Measurements from ENCODE around the gene AUTS2. TPM values are rescaled to one million over a fixed set of nuclear protein-coding genes. Genes with fewer than 3 reads are reported as not detected.

The AUTS2 gene
- total and polyA plus RNA-seq, 10 of the 15 experiments (the other 5 are each of a cell fraction or from before 2014, with no cell fraction given) = 6.4 to 55.6 (median 21.6) TPM

DNA sequence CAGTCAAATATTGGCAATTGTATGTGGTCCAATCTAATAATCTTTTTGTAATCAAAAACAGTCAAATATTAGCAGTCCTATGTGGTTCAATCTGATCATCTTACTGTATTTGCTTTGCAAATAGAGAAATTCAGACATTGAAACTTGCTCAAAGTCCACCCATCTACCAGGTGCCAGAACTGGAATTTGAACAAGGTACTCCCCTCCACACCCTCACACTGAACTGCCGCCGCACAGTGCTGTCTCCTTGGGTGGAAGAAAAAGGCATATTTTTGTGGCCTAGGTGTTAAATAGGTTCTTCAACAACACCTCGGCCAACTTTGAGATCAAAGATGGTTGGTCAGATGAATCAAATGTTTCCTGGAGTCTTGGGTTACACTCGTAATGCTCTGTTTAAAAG, 989.5 kb downstream of the AUTS2 start (continued):
- no peak for TF ChIP-seq TAF1 (IDR thresholded peaks at IDR 0.05; ENCODE audit: borderline replicate concordance, low read depth, low read length)
- TF ChIP-seq ZSCAN29 (IDR thresholded peaks at IDR 0.05) = no peak
- no peak for TF ChIP-seq TARDBP (IDR thresholded peaks at IDR 0.05; ENCODE audit: borderline replicate concordance)
- no peak for TF ChIP-seq CEBPB (IDR thresholded peaks at IDR 0.05; ENCODE audit: borderline replicate concordance in 1 of 2, low read depth in 2 of 2, low read length in 2 of 2)
- TF ChIP-seq GATAD2B (conservative IDR thresholded peaks at IDR 0.05; ENCODE audit: low read depth) = no peak
- no peak for TF ChIP-seq MXI1 (IDR thresholded peaks at IDR 0.05; ENCODE audit: low read depth, low read length)
- no peak for TF ChIP-seq MYB (IDR thresholded peaks at IDR 0.05; ENCODE audit: borderline replicate concordance, low read depth, low read length)

DNA sequence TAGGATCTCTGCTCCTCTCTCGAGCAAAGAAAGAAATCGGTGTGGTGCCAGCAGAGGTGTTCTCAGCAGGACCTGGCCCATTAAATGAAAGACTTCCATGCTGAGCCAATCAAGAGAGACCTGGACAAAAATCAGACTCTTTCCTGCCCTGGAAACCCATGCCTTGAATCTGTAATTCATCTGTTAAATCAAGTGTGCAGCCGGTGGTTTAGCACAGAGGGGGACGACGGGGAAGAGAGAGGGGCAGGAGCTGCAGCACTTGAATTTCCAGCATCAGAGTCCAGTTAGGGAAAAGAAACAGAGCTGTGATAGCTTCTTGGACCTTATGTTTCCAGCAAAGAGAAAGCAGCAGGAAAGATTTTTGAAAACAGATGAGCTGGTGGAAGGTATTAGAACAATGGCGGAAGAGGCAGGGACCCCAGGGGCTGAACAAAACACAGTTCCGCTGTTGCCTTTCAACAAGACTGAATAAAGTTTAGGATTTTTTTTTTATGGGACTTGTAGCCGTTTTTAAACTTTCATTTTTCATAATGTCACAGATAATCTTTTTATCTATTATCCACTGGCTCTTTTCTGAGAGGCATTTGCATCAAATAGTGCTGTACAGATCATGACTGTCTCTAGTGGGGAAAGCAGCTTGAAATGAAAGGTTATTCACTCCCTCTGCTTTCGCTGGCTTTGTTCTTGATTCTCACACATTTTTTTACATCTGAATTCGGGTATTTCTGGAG, 990.1 kb downstream of the AUTS2 start:
- FAIRE-seq = no peak
- Histone ChIP-seq H3K9ac (ENCODE audit: control insufficient read depth, insufficient read depth, low read length) (no peak overlapping the region), H4K20me1 (ENCODE audit: control insufficient read depth, insufficient read depth) (no peaks in the 10 kb centered on the region), H3K4me3 (no peak overlapping the region), H3K27me3 (replicated peaks in 1 of 2; ENCODE audit: control insufficient read depth in 2 of 2, insufficient read depth in 2 of 2, low read length in 1 of 2) (no peaks in the 10 kb centered on the region), H2AFZ (ENCODE audit: control insufficient read depth, low read depth, low read length) (no peak overlapping the region), H3K4me1 (ENCODE audit: control insufficient read depth, insufficient read depth, low read length) (peaks cover 14% of the 10 kb centered on the region), H3K9me3 (replicated peaks; ENCODE audit: control insufficient read depth, insufficient read depth, low read length) (no peaks in the 10 kb centered on the region), H3K27ac (ENCODE audit: control insufficient read depth, insufficient read depth) (no peak overlapping the region), H3K36me3 (ENCODE audit: control insufficient read depth in 2 of 2, insufficient read depth in 2 of 2, low read length in 1 of 2) (no peaks in the 10 kb centered on the region), H3K4me2 (ENCODE audit: control insufficient read depth, insufficient read depth) (no peak overlapping the region), H3K79me2 (ENCODE audit: control insufficient read depth, insufficient read depth, low read length) (no peaks in the 10 kb centered on the region)
- intact Hi-C loops (cut with micrococcal nuclease; ENCODE audit: unreplicated experiment) = no loop called here
- ATAC-seq = no peak
- no peak for DNase-seq (ENCODE audit: low read depth, low spot score)
- ChIA-PET SMC1A (ENCODE audit: uncharacterized antibody, unreplicated experiment) (interaction anchor here (0.6 kb wide), 1 partner anchor 25 kb away, joined by 3 read pairs; no protein-coding TSS in a partner anchor), POLR2A (no interaction called here), RAD21 (ENCODE audit: unreplicated experiment) (no interaction called here), CTCF (no interaction called here)
- in situ Hi-C loops (cut with MboI) = no loop called here
- TF ChIP-seq, protein P1, sequence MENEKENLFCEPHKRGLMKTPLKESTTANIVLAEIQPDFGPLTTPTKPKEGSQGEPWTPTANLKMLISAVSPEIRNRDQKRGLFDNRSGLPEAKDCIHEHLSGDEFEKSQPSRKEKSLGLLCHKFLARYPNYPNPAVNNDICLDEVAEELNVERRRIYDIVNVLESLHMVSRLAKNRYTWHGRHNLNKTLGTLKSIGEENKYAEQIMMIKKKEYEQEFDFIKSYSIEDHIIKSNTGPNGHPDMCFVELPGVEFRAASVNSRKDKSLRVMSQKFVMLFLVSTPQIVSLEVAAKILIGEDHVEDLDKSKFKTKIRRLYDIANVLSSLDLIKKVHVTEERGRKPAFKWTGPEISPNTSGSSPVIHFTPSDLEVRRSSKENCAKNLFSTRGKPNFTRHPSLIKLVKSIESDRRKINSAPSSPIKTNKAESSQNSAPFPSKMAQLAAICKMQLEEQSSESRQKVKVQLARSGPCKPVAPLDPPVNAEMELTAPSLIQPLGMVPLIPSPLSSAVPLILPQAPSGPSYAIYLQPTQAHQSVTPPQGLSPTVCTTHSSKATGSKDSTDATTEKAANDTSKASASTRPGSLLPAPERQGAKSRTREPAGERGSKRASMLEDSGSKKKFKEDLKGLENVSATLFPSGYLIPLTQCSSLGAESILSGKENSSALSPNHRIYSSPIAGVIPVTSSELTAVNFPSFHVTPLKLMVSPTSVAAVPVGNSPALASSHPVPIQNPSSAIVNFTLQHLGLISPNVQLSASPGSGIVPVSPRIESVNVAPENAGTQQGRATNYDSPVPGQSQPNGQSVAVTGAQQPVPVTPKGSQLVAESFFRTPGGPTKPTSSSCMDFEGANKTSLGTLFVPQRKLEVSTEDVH (IDR thresholded peaks at IDR 0.05; ENCODE audit: low read depth, partially characterized antibody) = no peak
- TF ChIP-seq, protein P2, sequence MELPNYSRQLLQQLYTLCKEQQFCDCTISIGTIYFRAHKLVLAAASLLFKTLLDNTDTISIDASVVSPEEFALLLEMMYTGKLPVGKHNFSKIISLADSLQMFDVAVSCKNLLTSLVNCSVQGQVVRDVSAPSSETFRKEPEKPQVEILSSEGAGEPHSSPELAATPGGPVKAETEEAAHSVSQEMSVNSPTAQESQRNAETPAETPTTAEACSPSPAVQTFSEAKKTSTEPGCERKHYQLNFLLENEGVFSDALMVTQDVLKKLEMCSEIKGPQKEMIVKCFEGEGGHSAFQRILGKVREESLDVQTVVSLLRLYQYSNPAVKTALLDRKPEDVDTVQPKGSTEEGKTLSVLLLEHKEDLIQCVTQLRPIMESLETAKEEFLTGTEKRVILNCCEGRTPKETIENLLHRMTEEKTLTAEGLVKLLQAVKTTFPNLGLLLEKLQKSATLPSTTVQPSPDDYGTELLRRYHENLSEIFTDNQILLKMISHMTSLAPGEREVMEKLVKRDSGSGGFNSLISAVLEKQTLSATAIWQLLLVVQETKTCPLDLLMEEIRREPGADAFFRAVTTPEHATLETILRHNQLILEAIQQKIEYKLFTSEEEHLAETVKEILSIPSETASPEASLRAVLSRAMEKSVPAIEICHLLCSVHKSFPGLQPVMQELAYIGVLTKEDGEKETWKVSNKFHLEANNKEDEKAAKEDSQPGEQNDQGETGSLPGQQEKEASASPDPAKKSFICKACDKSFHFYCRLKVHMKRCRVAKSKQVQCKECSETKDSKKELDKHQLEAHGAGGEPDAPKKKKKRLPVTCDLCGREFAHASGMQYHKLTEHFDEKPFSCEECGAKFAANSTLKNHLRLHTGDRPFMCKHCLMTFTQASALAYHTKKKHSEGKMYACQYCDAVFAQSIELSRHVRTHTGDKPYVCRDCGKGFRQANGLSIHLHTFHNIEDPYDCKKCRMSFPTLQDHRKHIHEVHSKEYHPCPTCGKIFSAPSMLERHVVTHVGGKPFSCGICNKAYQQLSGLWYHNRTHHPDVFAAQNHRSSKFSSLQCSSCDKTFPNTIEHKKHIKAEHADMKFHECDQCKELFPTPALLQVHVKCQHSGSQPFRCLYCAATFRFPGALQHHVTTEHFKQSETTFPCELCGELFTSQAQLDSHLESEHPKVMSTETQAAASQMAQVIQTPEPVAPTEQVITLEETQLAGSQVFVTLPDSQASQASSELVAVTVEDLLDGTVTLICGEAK (IDR thresholded peaks at IDR 0.05; ENCODE audit: borderline replicate concordance) = no peak
- TF ChIP-seq YY1 (IDR thresholded peaks at IDR 0.05; ENCODE audit: low read depth, low read length) (no peak), ZSCAN29 (IDR thresholded peaks at IDR 0.05) (no peak), BCL11A (IDR thresholded peaks at IDR 0.05; ENCODE audit: low read depth, low read length) (no peak)
- 64% methylated on average over 10 of the region's 10 CpGs for WGBS (ENCODE audit: insufficient coverage, insufficient replicate concordance, low lambda C conversion rate, missing lambda C conversion rate)
- no TSS peak for BruUV-seq (replicated peaks)

All from GM12878 (cell line).